Measurements from ENCODE around the gene FRMPD1.

- TF ChIP-seq EZH2 (IDR thresholded peaks at IDR 0.05; ENCODE audit: borderline replicate concordance, low read length) (no peak), CTCF (IDR thresholded peaks at IDR 0.05; ENCODE audit: low read length) (no peak)
These were observed 10.9 kb upstream of the FRMPD1 start for GRCh38 chr9:37639841-37640240.

Measured in OCI-LY1 (cell line).